Loucy (cell line): ENCODE measurements around the gene TMEM108.

ENCODE experiments used
- CTCF ChIP-seq: fragments of 200-600 bp; sonication (generic); conservative IDR thresholded peaks from 2 replicates; pipeline ENCODE4 v1.5.1; 2014; ENCODE audit warnings: mild to moderate bottlenecking, antibody characterized with exemption, low read length
- EZH2phosphoT487 ChIP-seq: fragments of 200-600 bp; IDR thresholded peaks from 2 replicates; pipeline ENCODE4 v1.6.1; 2018; ENCODE audit warnings: antibody characterized with exemption, mild to moderate bottlenecking, moderate library complexity, borderline replicate concordance

- TF ChIP-seq CTCF, result no peak
- no peak for TF ChIP-seq EZH2phosphoT487
Measured at GRCh38 chr3:133117342-133117741, 79.2 kb downstream of the TMEM108 start.
